Esophagus muscularis mucosa (tissue), 4 donors: ENCODE measurements around the gene MAD1L1. TPM values are rescaled to one million over a fixed set of nuclear protein-coding genes. Genes with fewer than 3 reads are reported as not detected.
A peak's percentile ranks its signal among the peaks of the same experiment; 100 is the strongest.

Source experiments
- DNase-seq: peaks from one replicate; pipeline ENCODE4 v3.0.0-alpha.2; 2017; ENCODE audit errors: extremely low spot score
- H3K27ac ChIP-seq, 4 donors: fragments of 200-600 bp; sonication (generic); replicated peaks in 1 of 4; 1 replicate in 3 of 4; 2 replicates in 1 of 4; pipeline ENCODE4 v1.5.1; 2016 to 2019; ENCODE audit warnings: mild to moderate bottlenecking in 1 of 4
- H3K27me3 ChIP-seq, 4 donors: fragments of 200-600 bp; sonication (generic); one replicate each; pipeline versions ENCODE4 v1.5.1 to v1.6.0; 2016 to 2019
- H3K36me3 ChIP-seq, 4 donors: fragments of 200-600 bp; sonication (generic); one replicate each; pipeline ENCODE4 v1.5.1; 2016 to 2019
- H3K4me1 ChIP-seq, 4 donors: fragments of 200-600 bp; sonication (generic); one replicate each; pipeline ENCODE4 v1.5.1; 2016 to 2019
- H3K4me3 ChIP-seq, 4 donors: fragments of 200-600 bp; sonication (generic); 1 replicate in 2 of 4; 2 replicates in 2 of 4; pipeline ENCODE4 v1.5.1; 2016 to 2019; ENCODE audit warnings: mild to moderate bottlenecking in 4 of 4, moderate library complexity in 1 of 4
- H3K9me3 ChIP-seq, 4 donors: fragments of 200-600 bp; sonication (generic); 1 replicate in 3 of 4; 2 replicates in 1 of 4; pipeline ENCODE4 v1.5.1; 2016 to 2019
- CTCF ChIP-seq, 3 experiments: fragments of 200-600 bp in 2 of 3; fragments of 450-650 bp in 1 of 3; sonication (generic) in 2 of 3; IDR thresholded peaks; one replicate each; pipeline ENCODE4 v1.5.1; 2017 to 2019; ENCODE audit warnings: antibody characterized with exemption in 3 of 3, mild to moderate bottlenecking in 2 of 3, moderate library complexity in 1 of 3
- EP300 ChIP-seq: sonication (generic); formaldehyde crosslinking; IDR thresholded peaks from one replicate; pipeline ENCODE4 v1.6.1; 2017; ENCODE audit warnings: antibody characterized with exemption
- POLR2A ChIP-seq: fragments of 450-650 bp; IDR thresholded peaks from one replicate; pipeline ENCODE4 v1.6.1; 2017; ENCODE audit warnings: antibody characterized with exemption, moderate library complexity, mild to moderate bottlenecking, low read depth
- POLR2AphosphoS5 ChIP-seq, 2 donors: sonication (generic); formaldehyde crosslinking; IDR thresholded peaks; one replicate each; pipeline ENCODE4 v1.6.1; 2017; ENCODE audit warnings: antibody characterized with exemption in 2 of 2
- WGBS: methylation state at CpG from one replicate; pipeline ENCODE4 v1.1.5; 2018; 5-methylcytosine and 5-hydroxymethylcytosine counted together
- intact Hi-C: fragments of 100-400 bp; cut with DNase I; formaldehyde crosslinking; loops from one replicate; pipeline ENCODE4 v1.15.1; 2023
- total RNA-seq, 4 donors: library from RNA; depleted of rRNA; stranded (reverse); fragments of >200 nt; gene quantifications; one replicate each; pipeline versions ENCODE4 v1.1.0 to v1.2.1, GENCODE V29; 2016

MAD1L1 gene
- total RNA-seq, 4 donors from 2014 or later = 22.2 to 33.1 (median 29.5) TPM

GRCh38 chr7:1810521-1810920 lies 422.2 kb downstream of the MAD1L1 start:
- Histone ChIP-seq H3K27ac (no peak overlapping the region), H3K4me3 (no peak overlapping the region), H3K4me1 (peaks cover 0 to 25% (median 24%) of the 10 kb centered on the region in 4 donors), H3K36me3 (peaks cover 0 to 17% (median 7%) of the 10 kb centered on the region in 4 donors), H3K27me3 (peaks cover 0 to 17% (median 0%) of the 10 kb centered on the region in 4 donors), H3K9me3 (no peaks in the 10 kb centered on the region)
- TF ChIP-seq CTCF (IDR thresholded peaks at IDR 0.05) (no peak), POLR2A (no peak), EP300 (no peak), POLR2AphosphoS5 (IDR thresholded peaks at IDR 0.05) (no peak)
- 43% methylated on average over 16 of the region's 16 CpGs for WGBS
- intact Hi-C loops = no loop called here
- peak; percentile 90 for DNase-seq

GRCh38 chr7:1809601-1810258 lies 423.0 kb downstream of the MAD1L1 start:
- H3K4me1 ChIP-seq = peaks cover 0 to 25% (median 24%) of the 10 kb centered on the region in 4 donors
- peaks cover 0 to 20% (median 0%) of the 10 kb centered on the region in 4 donors for H3K27me3 ChIP-seq
- peaks cover 0 to 10% (median 2%) of the 10 kb centered on the region in 4 donors for H3K36me3 ChIP-seq
- H3K9me3 ChIP-seq = no peaks in the 10 kb centered on the region
- H3K27ac ChIP-seq = no peak overlapping the region
- intact Hi-C loops = no loop called here
- peak; percentile 66 for DNase-seq
- 93% methylated on average over 18 of the region's 29 CpGs for WGBS
- TF ChIP-seq POLR2AphosphoS5 (IDR thresholded peaks at IDR 0.05) (no peak), POLR2A (no peak), CTCF (IDR thresholded peaks at IDR 0.05) (no peak), EP300 (no peak)
- no peak overlapping the region for H3K4me3 ChIP-seq

- no peaks in the 10 kb centered on the region for H3K9me3 ChIP-seq
- peaks cover 0 to 3% (median 0%) of the 10 kb centered on the region in 4 donors for H3K36me3 ChIP-seq
- intact Hi-C loops = no loop called here
- 74% methylated on average over 7 of the region's 7 CpGs for WGBS
- no peak overlapping the region for H3K4me3 ChIP-seq
- DNase-seq = no peak
- no peak overlapping the region for H3K27ac ChIP-seq
- no peak for TF ChIP-seq CTCF (IDR thresholded peaks at IDR 0.05)
- TF ChIP-seq EP300 = no peak
- TF ChIP-seq POLR2AphosphoS5 (IDR thresholded peaks at IDR 0.05) = no peak
- no peak for TF ChIP-seq POLR2A
- H3K27me3 ChIP-seq = peaks cover 0 to 20% (median 0%) of the 10 kb centered on the region in 4 donors
- peaks cover 0 to 25% (median 24%) of the 10 kb centered on the region in 4 donors for H3K4me1 ChIP-seq
Observed at GRCh38 chr7:1809070-1809469, 423.7 kb downstream of the MAD1L1 start.

- Histone ChIP-seq H3K9me3 (peaks cover 0 to under 1% (median 0%) of the 10 kb centered on the region in 4 donors), H3K4me3 (no peak overlapping the region), H3K27ac (no peak overlapping the region), H3K36me3 (no peaks in the 10 kb centered on the region), H3K27me3 (peaks cover 0 to 17% (median 0%) of the 10 kb centered on the region in 4 donors), H3K4me1 (peaks cover 0 to 24% (median 23%) of the 10 kb centered on the region in 4 donors)
- intact Hi-C loops = no loop called here
- TF ChIP-seq POLR2AphosphoS5 (IDR thresholded peaks at IDR 0.05) = no peak
- no peak for TF ChIP-seq EP300
- 89% methylated on average over 19 of the region's 26 CpGs for WGBS
- DNase-seq = peak; percentile 86
Observed at GRCh38 chr7:1807821-1808600, 424.7 kb downstream of the MAD1L1 start.

GRCh38 chr7:1806354-1806753 lies 426.4 kb downstream of the MAD1L1 start:
- WGBS = 80% methylated on average over 14 of the region's 14 CpGs
- Histone ChIP-seq H3K4me3 (no peak overlapping the region), H3K36me3 (no peaks in the 10 kb centered on the region), H3K4me1 (peaks cover 0 to 10% (median 7%) of the 10 kb centered on the region in 4 donors), H3K9me3 (peaks cover 0 to 8% (median 6%) of the 10 kb centered on the region in 4 donors), H3K27me3 (peaks cover 0 to 16% (median 0%) of the 10 kb centered on the region in 4 donors), H3K27ac (no peak overlapping the region)
- DNase-seq = peak; percentile 79
- intact Hi-C loops = no loop called here
- TF ChIP-seq EP300 (no peak), POLR2AphosphoS5 (IDR thresholded peaks at IDR 0.05) (no peak), CTCF (IDR thresholded peaks at IDR 0.05) (no peak), POLR2A (no peak)
